B cell (primary cell): ENCODE data around the gene SPDYE1. TPM values are rescaled to one million over a fixed set of nuclear protein-coding genes. Genes with fewer than 3 reads are reported as not detected.
"Not testable (repeated sequence)": the region's sequence is repeated elsewhere in the genome, so short reads cannot be mapped to it uniquely, and the experiment has no call there.

Experiments
- ATAC-seq: fragments of 200-7000 bp; cut with Tn5 transposase; one replicate; pipeline ENCODE4 v1.10.0; 2021; ENCODE audit warnings: low read depth, mild to moderate bottlenecking, moderate number of reproducible peaks, moderate library complexity
- CTCF ChIA-PET: fragments of 350-600 bp; sonication (Branson Sonifier 250); formaldehyde crosslinking; loops from one replicate; lab custom pipeline; 2021; ENCODE audit warnings: antibody characterized with exemption, inconsistent platforms; lab: Charles Lee
- POLR2A ChIA-PET: fragments of 350-600 bp; sonication (Branson Sonifier 250); formaldehyde crosslinking; loops from one replicate; lab custom pipeline; 2021; ENCODE audit warnings: antibody characterized with exemption; lab: Charles Lee
- DNase-seq: peaks from one replicate; pipeline ENCODE4 v3.0.0; 2013
- H2AFZ ChIP-seq: 2 replicates; pipeline ENCODE4 v1.6.1; 2012; ENCODE audit warnings: mild to moderate bottlenecking, low read depth, low read length; ENCODE audit not compliant: insufficient read depth, poor library complexity, severe bottlenecking
- H3K27ac ChIP-seq, 2 donors: 1 replicate in 1 of 2; 2 replicates in 1 of 2; pipeline ENCODE4 v1.5.1; 2012 to 2013; ENCODE audit warnings: low read length in 2 of 2, mild to moderate bottlenecking in 2 of 2, moderate library complexity in 1 of 2
- H3K27me3 ChIP-seq, 4 experiments: fragments of 200-600 bp in 1 of 4; sonication (generic) in 1 of 4; replicated peaks in 1 of 4; 1 replicate in 2 of 4; 2 replicates in 2 of 4; pipeline versions ENCODE4 v1.6.1 to v1.7.0; 2013 to 2016; ENCODE audit warnings: low read length in 3 of 4, mild to moderate bottlenecking in 2 of 4, mixed read lengths in 1 of 4, moderate library complexity in 1 of 4; ENCODE audit not compliant: insufficient read depth in 4 of 4, control insufficient read depth in 3 of 4; ENCODE audit errors: control extremely low read depth in 1 of 4
- H3K36me3 ChIP-seq, 2 experiments: replicated peaks in 1 of 2; 1 replicate in 1 of 2; 2 replicates in 1 of 2; pipeline versions ENCODE4 v1.6.1 to v1.7.1; 2013; ENCODE audit warnings: low read length in 1 of 2; ENCODE audit not compliant: insufficient read depth in 2 of 2, control insufficient read depth in 1 of 2; ENCODE audit errors: control extremely low read depth in 1 of 2, extremely low read depth in 1 of 2
- H3K4me1 ChIP-seq, 2 donors: fragments of 200-600 bp in 1 of 2; sonication (generic) in 1 of 2; 1 replicate in 1 of 2; 2 replicates in 1 of 2; pipeline versions ENCODE4 v1.5.1 to v1.6.1; 2013 to 2017; ENCODE audit warnings: low read length in 2 of 2; ENCODE audit not compliant: control insufficient read depth in 2 of 2, insufficient read depth in 2 of 2
- H3K4me2 ChIP-seq: replicated peaks from 2 replicates; pipeline ENCODE3; 2012; ENCODE audit warnings: mild to moderate bottlenecking, low read depth, low read length; ENCODE audit not compliant: poor library complexity, severe bottlenecking
- H3K4me3 ChIP-seq, 5 experiments: fragments of 200-600 bp in 1 of 5; sonication (generic) in 1 of 5; 1 replicate in 3 of 5; 2 replicates in 2 of 5; pipeline versions ENCODE4 v1.5.1 to v1.7.0; 2011 to 2016; ENCODE audit warnings: low read length in 4 of 5, mild to moderate bottlenecking in 4 of 5, low read depth in 2 of 5, control low read depth in 1 of 5, moderate library complexity in 1 of 5; ENCODE audit not compliant: insufficient read depth in 1 of 5; ENCODE audit errors: control extremely low read depth in 1 of 5, extremely low read depth in 1 of 5
- H3K79me2 ChIP-seq: fragments of 200-600 bp; sonication (generic); one replicate; pipeline ENCODE4 v1.6.0; 2016; ENCODE audit warnings: low read length; ENCODE audit not compliant: control insufficient read depth, insufficient read depth
- H3K9ac ChIP-seq: fragments of 200-600 bp; sonication (generic); 2 replicates; pipeline ENCODE4 v1.6.1; 2017; ENCODE audit warnings: mild to moderate bottlenecking, low read length, moderate library complexity
- H3K9me3 ChIP-seq, 3 donors: one replicate each; pipeline versions ENCODE4 v1.6.1 to v1.7.1; 2013; ENCODE audit warnings: low read length in 2 of 3; ENCODE audit not compliant: control insufficient read depth in 2 of 3, insufficient read depth in 1 of 3; ENCODE audit errors: control extremely low read depth in 1 of 3
- H4K20me1 ChIP-seq: 2 replicates; pipeline ENCODE4 v1.6.0; 2012; ENCODE audit warnings: mild to moderate bottlenecking, low read length; ENCODE audit not compliant: insufficient read depth, control insufficient read depth, poor library complexity, severe bottlenecking
- H3K27ac Mint-ChIP-seq: one replicate; pipeline ENCODE4 v1.8.0; 2021; ENCODE audit warnings: mixed read lengths
- H3K27me3 Mint-ChIP-seq: one replicate; pipeline ENCODE4 v1.8.0; 2021; ENCODE audit warnings: mixed read lengths
- H3K4me1 Mint-ChIP-seq: one replicate; pipeline ENCODE4 v1.8.0; 2021; ENCODE audit warnings: mixed read lengths
- H3K4me3 Mint-ChIP-seq: one replicate; pipeline ENCODE4 v1.8.0; 2021; ENCODE audit warnings: mixed read lengths
- H3K9me3 Mint-ChIP-seq: one replicate; pipeline ENCODE4 v1.8.0; 2022; ENCODE audit warnings: mixed read lengths; ENCODE audit not compliant: insufficient read depth
- WGBS: methylation state at CpG from one replicate; pipeline ENCODE4 v1.1.5; 2013; ENCODE audit warnings: missing lambda C conversion rate; ENCODE audit not compliant: insufficient coverage; 5-methylcytosine and 5-hydroxymethylcytosine counted together
- intact Hi-C: fragments of 100-400 bp; cut with micrococcal nuclease; formaldehyde crosslinking; loops from one replicate; pipeline ENCODE4 v1.10.0; 2022
- polyA plus RNA-seq: library from polyadenylated mRNA; depleted of rRNA; stranded (reverse); fragments of >200 nt; gene quantifications from 2 replicates; pipeline ENCODE4 v1.2.3, GENCODE V29; 2012
- total RNA-seq, 2 donors: library from RNA; stranded (reverse); fragments of 120-200 nt in 1 of 2; gene quantifications; 1 replicate in 1 of 2; 2 replicates in 1 of 2; pipeline versions ENCODE4 v1.2.3 to v1.2.4, GENCODE V29; 2013 to 2022

The SPDYE1 gene
- total and polyA plus RNA-seq, 2 donors (not counting 1 experiment from before 2014, with no cell fraction given), result 0.10 TPM; not detected in 1

DNA sequence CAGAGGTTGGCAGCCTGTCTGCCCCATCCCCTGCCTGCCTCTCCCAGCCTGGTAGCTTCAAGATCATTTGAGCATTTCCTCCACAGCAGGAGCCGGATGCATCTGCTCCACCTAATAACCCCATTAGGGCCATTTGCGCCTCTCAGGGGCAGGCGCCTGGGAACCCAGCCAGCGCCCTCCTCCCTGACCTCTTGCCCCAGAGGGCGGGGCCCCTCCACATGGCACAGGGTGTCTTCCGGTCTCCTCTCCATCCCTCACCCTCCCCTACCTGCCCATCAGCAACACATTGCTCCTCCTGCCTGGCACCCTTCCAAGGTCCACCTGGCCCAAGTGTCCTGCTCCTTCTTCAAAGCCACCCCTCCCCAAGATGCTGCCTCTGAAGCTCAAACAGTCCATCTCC lies 14.8 kb upstream of the SPDYE1 start:
- H3K27ac Mint-ChIP-seq, H3K27ac ChIP-seq, POLR2A ChIA-PET, H3K4me3 Mint-ChIP-seq, ATAC-seq, H3K27me3 Mint-ChIP-seq, H3K9me3 ChIP-seq, H3K4me2 ChIP-seq, H3K4me3 ChIP-seq, H3K9ac ChIP-seq, H3K4me1 Mint-ChIP-seq, H3K27me3 ChIP-seq, H3K36me3 ChIP-seq, CTCF ChIA-PET, H3K4me1 ChIP-seq, H4K20me1 ChIP-seq, H2AFZ ChIP-seq, H3K79me2 ChIP-seq, H3K9me3 Mint-ChIP-seq, DNase-seq: not testable (repeated sequence)
- no CpG with 5 or more reads among the region's 6 CpGs for WGBS
- intact Hi-C loops, result loop anchor here (10.0 kb wide), 1 partner anchor 512 kb away; the partner anchor contains the start of gene NUDCD3

DNA sequence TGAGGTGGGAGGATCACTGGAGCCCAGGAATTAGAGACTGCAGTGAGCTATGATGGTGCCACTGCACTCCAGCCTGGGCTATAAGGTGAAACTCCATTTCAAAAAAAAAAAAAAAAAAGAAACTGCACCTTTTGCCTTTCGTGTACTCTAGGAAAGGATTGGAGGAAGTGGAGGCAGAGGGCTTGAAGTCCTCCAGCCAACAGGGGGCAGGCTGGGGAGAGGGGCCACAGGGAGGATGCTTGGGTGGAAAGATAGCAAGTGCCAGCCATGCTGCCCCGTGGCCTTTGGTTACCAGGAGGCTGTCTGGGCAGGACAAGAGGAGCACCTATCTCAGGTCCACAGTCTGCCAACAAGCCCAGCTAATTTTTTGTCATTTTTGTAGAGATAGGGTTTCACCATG lies 14.0 kb upstream of the SPDYE1 start:
- ATAC-seq, H3K9ac ChIP-seq, H3K9me3 ChIP-seq, H3K27ac ChIP-seq, H3K79me2 ChIP-seq, H3K4me3 ChIP-seq, H3K4me2 ChIP-seq, H3K4me3 Mint-ChIP-seq, H3K27ac Mint-ChIP-seq, H3K36me3 ChIP-seq, H3K27me3 ChIP-seq, H4K20me1 ChIP-seq, H3K27me3 Mint-ChIP-seq, H3K4me1 Mint-ChIP-seq, POLR2A ChIA-PET, DNase-seq, H3K4me1 ChIP-seq, H2AFZ ChIP-seq, H3K9me3 Mint-ChIP-seq, CTCF ChIA-PET: not testable (repeated sequence)
- intact Hi-C loops, result loop anchor here (10.0 kb wide), 1 partner anchor 511 kb away; the partner anchor contains the start of gene NUDCD3
- WGBS, result no CpG with 5 or more reads among the region's 2 CpGs
